GM19023 (cell line): ENCODE measurements around the gene SLC32A1.
A peak's percentile ranks its signal among the peaks of the same experiment; 100 is the strongest.

ENCODE experiments used
- ATAC-seq: cut with Tn5 transposase; IDR thresholded peaks from one replicate; pipeline ENCODE4 v1.9.1; 2021; ENCODE audit warnings: mild to moderate bottlenecking, moderate library complexity; ENCODE audit not compliant: unreplicated experiment

The SLC32A1 gene

DNA sequence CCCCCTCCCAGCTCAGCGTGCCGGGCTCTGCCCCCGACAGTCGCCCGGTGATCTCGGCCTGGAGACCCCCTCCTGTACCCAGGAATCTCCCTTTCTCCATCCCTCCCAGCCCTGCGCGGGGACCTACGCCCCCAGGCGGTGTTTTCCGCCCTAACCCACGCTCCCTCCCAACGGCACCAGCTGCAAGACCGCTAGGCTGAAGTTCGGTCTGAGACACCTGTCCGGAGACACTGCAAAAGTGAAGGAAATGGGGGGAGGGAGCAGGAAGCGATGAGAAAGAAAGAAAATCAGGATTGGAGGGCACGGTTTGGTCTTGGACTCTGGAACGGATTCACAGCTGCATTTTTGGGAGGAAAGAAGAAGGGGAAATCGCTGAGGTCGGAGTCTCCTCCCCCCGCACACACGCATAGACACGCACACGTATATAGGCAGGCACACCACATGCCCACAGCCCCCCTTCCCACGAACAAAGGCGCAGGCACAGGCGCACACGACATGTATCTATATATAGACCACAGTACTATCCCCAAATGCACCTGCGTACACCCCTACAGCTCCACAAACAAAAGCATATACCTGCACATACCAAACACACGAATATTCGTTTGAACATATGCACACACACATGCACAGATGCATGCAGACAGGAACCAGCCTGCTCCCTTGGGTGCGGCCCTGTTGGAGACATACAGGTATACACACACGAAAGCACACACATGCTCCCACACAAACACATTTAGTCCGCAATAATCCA lies 1.0 kb downstream of the SLC32A1 start:
- no peak for ATAC-seq

DNA sequence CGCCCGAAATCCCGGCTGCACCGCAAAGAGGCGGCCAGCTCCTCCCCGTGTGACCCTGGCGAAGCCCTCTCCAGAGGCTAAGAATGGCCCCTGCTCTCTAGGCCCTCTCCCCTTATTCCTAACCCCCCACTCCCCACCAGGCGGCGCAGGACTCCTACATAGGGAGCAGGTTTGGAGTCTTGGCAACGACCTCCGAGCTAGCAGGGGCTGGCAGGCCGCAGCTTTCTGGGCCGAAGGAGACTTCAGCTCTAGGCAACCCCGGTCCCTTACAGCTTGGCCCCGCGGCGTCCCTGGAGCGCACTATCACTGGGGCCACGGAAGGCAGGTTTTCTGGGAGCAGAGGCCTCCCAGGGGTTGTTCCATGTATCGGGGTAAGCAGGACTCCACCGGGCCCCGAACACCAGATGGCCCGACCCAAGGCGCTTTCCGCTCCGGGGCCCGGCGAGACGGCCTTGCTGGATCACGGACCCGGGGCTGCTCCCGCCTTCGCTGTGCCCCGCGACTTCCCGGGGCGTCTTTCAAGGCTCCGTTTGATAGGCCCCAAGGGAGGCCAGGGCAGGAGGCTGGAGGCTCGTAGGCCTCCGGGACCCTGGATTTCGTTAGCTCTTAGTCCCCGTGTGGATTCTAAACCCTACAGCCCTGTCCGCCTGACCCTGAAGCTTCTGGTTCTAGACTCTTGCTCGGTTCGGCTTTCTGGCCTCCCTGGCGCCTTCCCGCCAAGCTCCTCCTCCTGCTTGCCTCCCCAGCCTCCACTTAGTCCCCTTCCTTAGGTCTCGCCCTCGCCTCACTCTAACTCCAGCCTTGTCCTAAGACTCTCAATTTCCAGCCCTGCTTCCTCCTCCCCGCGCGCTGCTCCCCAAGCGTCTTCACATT lies 1.9 kb downstream of the SLC32A1 start:
- ATAC-seq = no peak

DNA sequence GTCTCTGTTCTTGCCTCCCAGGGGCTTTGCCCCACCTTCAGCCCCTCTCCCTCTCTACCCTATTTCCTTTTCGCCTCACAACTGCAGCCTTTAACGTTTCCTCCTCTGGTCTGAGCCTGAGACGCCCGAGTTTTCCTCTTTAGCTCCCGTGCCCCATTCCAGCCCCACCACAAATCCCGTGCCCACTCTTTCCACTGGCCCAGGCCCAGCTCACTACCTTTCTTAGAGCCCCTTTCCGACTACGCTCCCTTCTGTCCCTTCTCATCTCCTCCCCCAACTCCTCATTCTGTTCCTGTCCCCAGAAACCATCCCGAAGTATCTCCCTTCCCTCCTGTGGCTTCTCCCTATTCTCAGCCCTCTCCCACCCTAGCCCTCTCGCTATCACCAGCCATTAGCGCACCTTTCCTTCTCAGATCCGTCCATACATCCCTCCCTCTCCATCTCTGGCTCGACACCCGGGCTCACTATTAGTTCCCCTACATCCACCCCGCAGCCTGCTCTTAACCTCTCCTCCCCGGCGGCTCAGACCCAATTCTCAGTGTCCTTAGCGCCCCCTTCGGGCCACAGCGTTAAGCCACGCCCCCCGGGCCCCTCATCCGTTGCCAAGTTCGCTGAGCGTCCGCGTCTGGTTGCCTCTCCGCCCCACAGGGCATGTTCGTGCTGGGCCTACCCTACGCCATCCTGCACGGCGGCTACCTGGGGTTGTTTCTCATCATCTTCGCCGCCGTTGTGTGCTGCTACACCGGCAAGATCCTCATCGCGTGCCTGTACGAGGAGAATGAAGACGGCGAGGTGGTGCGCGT lies 2.7 kb downstream of the SLC32A1 start:
- ATAC-seq = no peak

DNA sequence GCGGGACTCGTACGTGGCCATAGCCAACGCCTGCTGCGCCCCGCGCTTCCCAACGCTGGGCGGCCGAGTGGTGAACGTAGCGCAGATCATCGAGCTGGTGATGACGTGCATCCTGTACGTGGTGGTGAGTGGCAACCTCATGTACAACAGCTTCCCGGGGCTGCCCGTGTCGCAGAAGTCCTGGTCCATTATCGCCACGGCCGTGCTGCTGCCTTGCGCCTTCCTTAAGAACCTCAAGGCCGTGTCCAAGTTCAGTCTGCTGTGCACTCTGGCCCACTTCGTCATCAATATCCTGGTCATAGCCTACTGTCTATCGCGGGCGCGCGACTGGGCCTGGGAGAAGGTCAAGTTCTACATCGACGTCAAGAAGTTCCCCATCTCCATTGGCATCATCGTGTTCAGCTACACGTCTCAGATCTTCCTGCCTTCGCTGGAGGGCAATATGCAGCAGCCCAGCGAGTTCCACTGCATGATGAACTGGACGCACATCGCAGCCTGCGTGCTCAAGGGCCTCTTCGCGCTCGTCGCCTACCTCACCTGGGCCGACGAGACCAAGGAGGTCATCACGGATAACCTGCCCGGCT lies 3.4 kb downstream of the SLC32A1 start:
- ATAC-seq = no peak

DNA sequence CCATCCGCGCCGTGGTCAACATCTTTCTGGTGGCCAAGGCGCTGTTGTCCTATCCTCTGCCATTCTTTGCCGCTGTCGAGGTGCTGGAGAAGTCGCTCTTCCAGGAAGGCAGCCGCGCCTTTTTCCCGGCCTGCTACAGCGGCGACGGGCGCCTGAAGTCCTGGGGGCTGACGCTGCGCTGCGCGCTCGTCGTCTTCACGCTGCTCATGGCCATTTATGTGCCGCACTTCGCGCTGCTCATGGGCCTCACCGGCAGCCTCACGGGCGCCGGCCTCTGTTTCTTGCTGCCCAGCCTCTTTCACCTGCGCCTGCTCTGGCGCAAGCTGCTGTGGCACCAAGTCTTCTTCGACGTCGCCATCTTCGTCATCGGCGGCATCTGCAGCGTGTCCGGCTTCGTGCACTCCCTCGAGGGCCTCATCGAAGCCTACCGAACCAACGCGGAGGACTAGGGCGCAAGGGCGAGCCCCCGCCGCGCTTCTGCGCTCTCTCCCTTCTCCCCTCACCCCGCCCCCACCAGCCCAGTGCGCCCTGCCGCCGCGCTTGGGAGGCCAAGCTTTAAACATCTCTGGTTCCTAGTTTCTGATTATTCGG lies 4.0 kb downstream of the SLC32A1 start:
- no peak for ATAC-seq

DNA sequence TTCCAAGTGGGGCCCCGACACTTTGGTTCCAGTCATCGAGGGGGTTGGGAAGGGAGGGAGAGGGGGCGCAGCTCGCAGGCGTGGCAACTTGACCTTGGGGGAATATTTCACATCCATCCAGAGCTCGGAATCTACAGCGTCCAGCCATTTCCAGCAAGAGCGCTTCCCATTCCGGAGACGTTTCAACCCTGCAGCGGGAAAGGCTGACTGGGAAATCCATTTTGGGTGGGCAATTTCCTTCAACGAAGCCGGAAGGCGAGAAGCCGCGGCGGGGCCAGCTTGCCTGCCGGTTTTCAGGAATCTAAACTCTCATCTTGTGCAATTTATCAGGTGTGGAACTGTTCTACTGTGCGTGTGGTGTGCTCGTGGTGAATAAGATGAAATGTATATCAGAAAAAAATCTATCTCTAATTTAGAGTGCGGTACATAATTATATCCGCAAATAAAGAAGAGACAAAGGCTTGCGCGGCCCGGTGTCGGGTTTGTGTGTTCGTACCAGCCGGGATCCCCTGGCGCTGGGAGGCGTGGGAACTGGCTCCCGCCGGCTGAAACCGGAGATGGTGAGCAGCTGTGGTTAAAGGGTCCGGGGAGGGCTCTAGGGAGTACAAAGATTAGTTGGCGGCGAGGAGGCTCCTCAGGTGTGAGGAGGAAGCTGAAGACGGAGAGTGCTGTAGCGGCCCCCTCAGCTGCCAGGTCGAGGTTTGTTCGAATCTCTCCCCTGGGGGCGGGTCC lies 4.8 kb downstream of the SLC32A1 start:
- no peak for ATAC-seq

DNA sequence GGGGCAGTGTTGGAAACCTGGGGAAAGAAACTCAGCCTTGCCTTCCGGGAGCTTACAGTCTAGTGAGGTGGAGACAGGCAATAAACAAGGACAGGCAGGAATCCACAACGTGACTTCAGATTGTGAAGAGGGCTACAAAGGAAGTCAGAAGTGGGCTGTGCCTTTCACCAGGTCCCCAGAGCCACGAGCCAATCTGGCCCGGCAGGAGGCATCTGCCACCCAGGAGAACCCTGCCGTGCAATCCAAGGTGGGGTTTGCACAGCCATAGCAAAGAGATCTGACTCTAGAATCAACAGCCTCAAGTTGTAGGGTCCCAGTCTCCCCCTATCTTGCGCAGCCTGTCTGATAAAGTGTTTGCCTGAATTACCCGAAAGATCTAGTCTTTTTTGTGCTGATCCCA lies 5.5 kb downstream of the SLC32A1 start:
- ATAC-seq = no peak

DNA sequence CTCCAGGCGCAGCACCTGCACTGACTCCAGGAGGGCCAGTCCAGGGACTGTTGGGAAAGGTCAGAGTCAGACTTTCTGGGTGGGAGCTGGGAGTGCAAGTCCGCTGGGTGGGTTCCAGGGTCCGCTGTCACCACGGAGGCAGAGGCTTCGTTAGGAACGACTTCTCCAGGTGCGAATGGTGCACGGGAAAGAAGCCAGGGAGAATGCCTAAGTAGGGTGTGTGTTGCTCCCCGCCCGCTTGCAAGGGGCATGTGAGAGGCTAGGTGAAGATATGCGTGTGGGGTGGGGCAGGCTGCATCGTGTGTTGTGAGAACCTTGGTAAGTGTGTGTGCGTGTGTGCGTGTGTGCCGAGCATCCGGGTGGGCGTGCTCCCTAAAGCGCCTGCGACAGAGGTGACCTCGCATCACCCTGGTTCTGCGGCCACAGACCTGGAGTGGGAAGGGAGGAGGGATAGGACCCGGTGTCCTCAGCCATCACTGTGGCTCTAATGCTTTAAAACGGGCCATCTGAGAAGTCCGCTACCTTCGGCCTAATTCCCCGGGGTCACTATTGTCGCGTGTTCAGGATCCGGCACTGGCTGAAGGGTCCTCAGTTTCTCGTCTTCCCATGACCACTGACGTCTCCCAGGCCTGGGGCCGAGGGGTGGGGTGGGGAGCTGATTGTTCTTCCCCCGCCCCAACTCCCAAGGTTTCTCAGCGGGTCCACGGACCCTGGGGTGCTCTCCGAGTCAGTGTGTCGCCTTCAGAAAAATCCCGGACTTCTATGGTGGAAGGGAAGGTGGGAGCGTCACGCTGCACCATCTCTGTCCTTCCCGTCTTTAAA lies 6.1 kb downstream of the SLC32A1 start:
- ATAC-seq = no peak

DNA sequence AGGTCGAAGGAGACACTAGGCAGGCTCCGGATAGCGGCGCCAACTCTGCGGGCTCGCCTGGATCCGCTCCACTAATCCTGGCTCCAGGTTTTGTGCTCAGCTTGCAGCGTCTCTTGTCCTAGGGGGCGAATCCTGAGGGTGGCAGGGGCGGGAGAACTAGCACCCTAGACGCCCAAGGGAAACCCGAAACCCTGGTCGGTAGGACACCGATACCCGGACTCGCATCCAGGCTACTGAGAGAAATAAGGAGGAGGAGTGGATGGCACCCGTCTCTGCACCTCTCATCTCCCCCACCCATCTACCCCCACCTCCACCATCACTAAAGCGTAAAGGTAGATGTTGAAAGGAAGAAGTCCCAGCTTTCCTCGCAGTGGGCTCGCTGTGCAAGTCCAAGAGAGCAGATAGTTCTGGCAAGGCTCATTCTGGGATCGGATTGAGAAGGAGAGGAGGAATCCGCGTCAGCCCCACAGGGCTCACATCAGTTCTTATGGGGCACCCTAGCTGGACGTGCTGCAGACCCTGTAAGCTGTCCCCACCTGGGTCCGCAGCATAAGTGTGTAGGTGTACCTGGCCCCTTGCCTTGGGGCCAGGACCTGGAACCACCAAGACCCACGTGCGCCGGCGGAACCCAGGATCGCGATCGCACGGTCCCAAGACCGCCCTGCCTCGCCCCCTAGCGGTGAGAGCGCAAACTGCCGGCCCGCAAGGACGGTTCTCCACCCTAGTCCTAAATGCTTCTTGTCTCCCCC lies 6.9 kb downstream of the SLC32A1 start:
- ATAC-seq = peak; percentile 52

DNA sequence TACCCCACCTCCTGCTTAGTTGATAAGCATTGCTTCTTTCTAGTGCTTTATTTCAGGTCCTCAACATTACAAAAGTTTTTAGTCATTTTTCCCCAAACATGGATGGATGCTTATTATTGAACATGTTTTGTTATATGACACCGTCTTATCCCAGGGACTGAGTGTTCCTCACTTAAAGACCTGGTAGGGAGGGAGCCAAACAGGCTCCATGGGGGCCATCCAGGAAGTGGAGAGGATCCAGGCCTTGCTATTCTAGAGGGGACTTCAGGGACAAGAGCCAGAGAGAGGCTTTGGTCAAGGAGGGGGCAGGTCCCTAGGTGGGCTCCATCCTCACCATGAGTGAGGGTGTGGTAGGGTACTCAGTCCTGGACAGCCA lies 7.4 kb downstream of the SLC32A1 start:
- no peak for ATAC-seq

DNA sequence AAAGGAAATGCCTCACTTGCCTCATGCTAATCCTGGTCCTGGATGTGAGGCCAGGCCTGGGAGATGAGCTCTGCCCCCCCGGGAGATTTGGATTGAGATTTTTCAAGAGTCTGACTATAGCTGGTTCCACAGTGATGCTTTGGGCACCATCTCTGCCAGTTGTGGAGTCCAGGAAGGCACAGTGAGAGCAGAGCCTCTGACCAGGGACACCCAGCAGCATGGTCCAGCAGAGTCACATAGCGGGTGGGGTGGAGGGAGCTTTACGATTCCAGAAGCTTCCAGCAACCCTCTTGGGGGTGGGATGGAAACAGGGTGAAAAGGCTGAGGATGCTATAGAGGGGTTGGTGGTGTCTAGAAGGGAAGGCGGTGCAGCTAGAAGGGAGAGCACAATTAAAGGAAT lies 8.7 kb downstream of the SLC32A1 start:
- no peak for ATAC-seq

DNA sequence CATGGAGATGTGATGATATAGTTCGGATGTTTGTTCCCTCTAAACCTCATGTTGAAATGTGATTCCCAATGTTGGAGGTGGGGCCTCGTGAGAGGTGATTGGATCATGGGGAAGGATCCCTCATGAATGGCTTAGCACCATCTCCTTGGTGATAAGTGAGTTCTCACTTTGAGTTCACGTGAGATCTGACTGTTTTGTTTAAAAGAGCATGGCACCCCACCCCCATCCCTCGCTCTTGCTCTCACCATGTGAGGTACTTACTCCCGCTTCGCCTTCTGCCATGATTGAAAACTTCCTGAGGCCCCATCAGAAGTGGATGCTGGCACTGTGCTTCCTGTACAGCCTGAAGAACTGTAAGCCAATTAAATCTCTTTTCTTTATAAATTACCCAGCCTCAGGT lies 10.9 kb downstream of the SLC32A1 start:
- ATAC-seq = no peak

DNA sequence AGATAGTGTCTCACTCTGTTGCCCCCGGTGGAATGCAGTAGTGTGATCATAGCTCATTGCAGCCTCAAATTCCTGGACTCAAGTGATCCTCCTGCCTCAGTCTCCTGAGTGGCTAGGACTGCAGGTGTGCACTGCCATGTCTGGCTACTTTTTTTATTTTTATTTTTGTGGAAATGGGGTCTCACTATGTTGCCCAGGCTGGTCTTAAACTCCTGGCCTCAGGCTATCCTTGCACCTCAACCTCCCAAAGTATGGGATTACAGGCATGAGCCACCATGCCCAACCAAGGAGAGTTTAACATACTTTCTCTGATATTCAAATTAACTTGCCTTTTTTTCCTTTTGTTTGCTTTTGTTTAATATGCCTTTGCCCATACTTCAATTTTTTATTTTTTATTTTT lies 13.6 kb downstream of the SLC32A1 start:
- ATAC-seq = no peak

DNA sequence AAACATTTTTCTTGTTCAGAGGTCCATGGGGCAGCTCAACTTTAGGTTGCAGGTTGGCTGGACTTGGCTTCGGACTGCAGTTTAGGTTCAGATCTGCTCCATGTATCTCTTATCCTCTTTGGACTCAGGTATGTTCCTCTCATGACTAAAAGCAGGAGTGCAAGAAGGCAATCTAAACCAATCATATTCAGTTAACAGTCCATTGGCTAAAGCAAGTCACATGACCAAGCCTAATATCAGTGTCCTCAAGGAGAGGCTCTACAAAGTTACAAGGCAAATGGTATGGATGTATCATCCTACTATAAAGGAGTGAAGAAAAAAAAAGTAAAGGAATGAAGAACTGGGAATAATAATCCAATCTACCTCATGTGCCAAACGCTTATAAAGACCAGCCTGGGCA lies 21.5 kb downstream of the SLC32A1 start:
- ATAC-seq = no peak

DNA sequence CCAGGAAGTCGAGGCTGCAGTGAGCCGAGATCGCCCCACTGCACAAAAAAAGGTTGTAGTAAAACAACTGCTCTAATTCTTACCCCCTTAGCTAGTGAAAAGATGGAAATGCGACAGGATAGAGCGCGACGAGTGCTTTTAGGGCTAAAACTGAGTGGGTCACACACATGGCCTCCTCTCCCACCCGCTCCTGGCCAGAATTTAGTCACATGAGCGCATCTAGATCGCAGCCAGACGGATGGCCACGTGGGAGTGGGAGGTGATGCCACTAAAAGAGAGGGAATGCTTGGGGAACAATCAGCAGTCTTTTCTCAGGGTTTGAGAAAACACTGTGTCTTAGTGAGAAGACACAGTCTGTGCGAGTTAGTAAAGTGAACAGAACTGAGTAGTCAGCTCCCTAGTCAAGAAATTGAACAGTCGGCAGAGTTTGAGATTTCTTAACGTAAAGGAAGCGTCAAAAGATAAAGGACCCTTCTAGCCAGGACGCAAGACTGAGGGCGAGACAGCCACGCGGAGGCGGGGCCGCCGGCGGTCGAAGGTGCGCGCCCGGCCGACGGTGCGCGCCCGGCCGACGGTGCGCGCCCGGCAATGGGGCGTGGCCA lies 23.3 kb downstream of the SLC32A1 start:
- no peak for ATAC-seq

DNA sequence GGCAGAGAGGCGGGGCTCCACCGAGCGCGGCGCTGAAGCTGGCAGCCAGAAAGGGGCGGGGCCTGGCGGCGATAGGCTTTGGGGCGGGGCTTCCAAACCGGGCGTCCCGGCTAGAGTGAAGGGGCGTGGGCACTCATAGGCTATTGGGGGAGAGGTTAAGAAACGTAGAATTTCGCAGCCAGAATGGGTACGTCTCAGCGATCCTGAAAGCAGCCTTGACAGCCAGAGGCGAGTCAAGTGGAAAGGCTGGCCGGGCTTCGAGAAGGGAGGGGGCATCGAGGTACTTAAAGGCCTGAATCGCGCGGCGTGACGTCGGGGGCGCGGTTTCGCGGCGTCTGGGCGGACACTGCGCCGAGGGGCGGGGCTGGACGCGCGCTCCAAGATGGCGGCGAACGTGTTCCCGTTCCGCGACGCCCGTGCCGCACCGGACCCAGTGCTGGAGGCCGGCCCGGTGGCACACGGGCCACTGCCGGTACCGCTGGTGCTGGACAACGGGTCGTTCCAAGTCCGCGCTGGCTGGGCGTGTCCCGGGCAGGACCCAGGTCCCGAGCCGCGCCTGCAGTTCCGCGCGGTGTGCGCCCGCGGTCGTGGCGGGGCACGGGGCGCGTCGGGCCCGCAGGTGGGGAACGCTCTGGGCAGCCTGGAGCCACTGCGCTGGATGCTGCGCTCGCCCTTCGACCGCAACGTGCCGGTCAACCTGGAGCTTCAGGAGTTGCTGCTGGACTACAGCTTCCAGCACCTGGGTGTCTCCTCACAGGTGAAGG lies 24.0 kb downstream of the SLC32A1 start, which contains the start of gene ACTR5:
ACTR5 (plus strand) TSS at position 364 of the 764 bp plus-strand sequence; CDS start at position 383, 19 bp downstream.
- peak; percentile 91 for ATAC-seq

DNA sequence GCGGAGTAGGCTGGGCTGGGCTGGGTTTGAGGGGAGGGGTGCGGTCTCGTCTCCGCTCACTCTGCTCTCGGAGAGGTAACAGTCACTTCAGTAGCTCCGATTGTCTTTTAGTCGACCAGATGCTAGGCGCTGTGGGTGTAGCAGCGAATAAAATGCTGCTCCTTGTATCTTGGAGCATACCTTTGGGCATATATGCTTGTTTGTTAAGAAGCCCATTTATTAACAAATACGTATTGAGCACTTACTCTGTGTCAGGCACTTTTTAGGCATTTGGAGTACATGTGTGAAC lies 24.5 kb downstream of the SLC32A1 start:
- ATAC-seq = peak; percentile 26
